GM12878 (cell line): ENCODE measurements around the gene KLRK1. TPM values are rescaled to one million over a fixed set of nuclear protein-coding genes. Genes with fewer than 3 reads are reported as not detected.

Experiments
- ATAC-seq: fragments of 200-7000 bp; cut with Tn5 transposase; 3 replicates; pipeline ENCODE4 v1.9.1; 2020; ENCODE audit warnings: mild to moderate bottlenecking, moderate library complexity
- BruUV-seq: library from RNA; stranded (reverse); fragments of 400-500 nt; replicated peaks from 2 replicates; lab custom pipeline; 2021; lab: Mats Ljungman, UMichigan
- CTCF ChIA-PET: fragments of 300-600 bp; sonication (Branson Sonifier 250); formaldehyde crosslinking; extraction: SDS; loops from one replicate; lab custom pipeline; 2021; ENCODE audit warnings: inconsistent platforms; lab: Yijun Ruan, JAX
- POLR2A ChIA-PET: fragments of 350-600 bp; formaldehyde crosslinking; extraction: SDS; loops from one replicate; lab custom pipeline; 2021; ENCODE audit warnings: inconsistent platforms; lab: Charles Lee
- RAD21 ChIA-PET: fragments of 300-600 bp; sonication (Branson Sonifier 250); formaldehyde crosslinking; loops from one replicate; lab custom pipeline; 2023; ENCODE audit warnings: antibody characterized with exemption; ENCODE audit not compliant: unreplicated experiment; lab: Charles Lee
- SMC1A ChIA-PET: fragments of 300-600 bp; sonication (Branson Sonifier 250); formaldehyde crosslinking; loops from one replicate; lab custom pipeline; 2023; ENCODE audit not compliant: unreplicated experiment, uncharacterized antibody; lab: Charles Lee
- DNase-seq: peaks from one replicate; pipeline ENCODE4 v3.0.0-alpha.2; 2011; ENCODE audit warnings: low read depth, low spot score
- FAIRE-seq: peaks from 3 replicates; lab custom pipeline; 2011; peaks lifted over from hg19 to GRCh38; lab: Jason Lieb, UNC
- H2AFZ ChIP-seq: 2 replicates; pipeline ENCODE4 v1.6.0; 2011; ENCODE audit warnings: low read depth, low read length, control low read depth; ENCODE audit not compliant: control insufficient read depth
- H3K27ac ChIP-seq: 2 replicates; pipeline ENCODE4 v1.5.1; 2011; ENCODE audit warnings: control low read depth; ENCODE audit not compliant: control insufficient read depth, insufficient read depth
- H3K27me3 ChIP-seq, 2 experiments: replicated peaks in 1 of 2; 2 replicates each; pipeline versions ENCODE4 v1.6.0 to v1.6.1; 2011; ENCODE audit warnings: low read length in 1 of 2; ENCODE audit not compliant: control insufficient read depth in 2 of 2, insufficient read depth in 2 of 2
- H3K36me3 ChIP-seq, 2 experiments: 2 replicates each; pipeline ENCODE4 v1.5.1; 2011; ENCODE audit warnings: low read length in 1 of 2; ENCODE audit not compliant: control insufficient read depth in 2 of 2, insufficient read depth in 2 of 2
- H3K4me1 ChIP-seq: 2 replicates; pipeline ENCODE4 v1.6.1; 2011; ENCODE audit warnings: mild to moderate bottlenecking, low read length, moderate library complexity, mixed read lengths; ENCODE audit not compliant: control insufficient read depth, insufficient read depth
- H3K4me2 ChIP-seq: 2 replicates; pipeline ENCODE4 v1.6.0; 2011; ENCODE audit warnings: control low read depth; ENCODE audit not compliant: control insufficient read depth, insufficient read depth
- H3K4me3 ChIP-seq: fragments of 200-600 bp; sonication (generic); 2 replicates; pipeline ENCODE4 v1.5.1; 2016
- H3K79me2 ChIP-seq: 2 replicates; pipeline ENCODE4 v1.6.0; 2011; ENCODE audit warnings: low read length; ENCODE audit not compliant: control insufficient read depth, insufficient read depth
- H3K9ac ChIP-seq: 2 replicates; pipeline ENCODE4 v1.8.0; 2011; ENCODE audit warnings: low read length, control low read depth, mixed read lengths; ENCODE audit not compliant: control insufficient read depth, insufficient read depth
- H3K9me3 ChIP-seq: replicated peaks from 3 replicates; pipeline ENCODE4 v1.5.1; 2011; ENCODE audit warnings: mild to moderate bottlenecking, low read length; ENCODE audit not compliant: control insufficient read depth, insufficient read depth
- H4K20me1 ChIP-seq: 2 replicates; pipeline ENCODE4 v1.6.0; 2011; ENCODE audit not compliant: control insufficient read depth, insufficient read depth
- BMI1 ChIP-seq: fragments of 450-650 bp; IDR thresholded peaks from 2 replicates; pipeline ENCODE4 v1.6.1; 2016; ENCODE audit warnings: mild to moderate bottlenecking, moderate library complexity, borderline replicate concordance
- CHD1 ChIP-seq: IDR thresholded peaks from 2 replicates; pipeline ENCODE4 v1.6.1; 2012; ENCODE audit warnings: low read depth, low read length, improper control_type of control experiment
- IRF4 ChIP-seq: IDR thresholded peaks from 2 replicates; pipeline ENCODE4 v1.6.1; 2011; ENCODE audit warnings: low read depth, low read length
- JUND ChIP-seq: IDR thresholded peaks from 2 replicates; pipeline ENCODE4 v1.6.1; 2012; ENCODE audit warnings: low read depth, mild to moderate bottlenecking, low read length, improper control_type of control experiment, moderate library complexity
- KAT2A ChIP-seq: conservative IDR thresholded peaks from 2 replicates; pipeline ENCODE4 v1.6.1; 2011; ENCODE audit warnings: low read depth, low read length; ENCODE audit not compliant: control insufficient read depth
- MYB ChIP-seq: fragments of 150-350 bp; IDR thresholded peaks from 2 replicates; pipeline ENCODE4 v1.6.1; 2014; ENCODE audit warnings: mild to moderate bottlenecking, low read depth, low read length, borderline replicate concordance
- NR2C2 ChIP-seq: IDR thresholded peaks from 2 replicates; pipeline ENCODE4 v1.6.1; 2011; ENCODE audit warnings: borderline replicate concordance, low read depth; ENCODE audit not compliant: control insufficient read depth, insufficient read length
- POLR2AphosphoS5 ChIP-seq: IDR thresholded peaks from 2 replicates; pipeline ENCODE4 v1.6.1; 2011; ENCODE audit warnings: mild to moderate bottlenecking, low read length, inconsistent platforms
- SIX5 ChIP-seq: IDR thresholded peaks from 2 replicates; pipeline ENCODE4 v1.6.1; 2011; ENCODE audit warnings: mild to moderate bottlenecking, low read depth, low read length, moderate library complexity; ENCODE audit not compliant: severe bottlenecking
- SMAD5 ChIP-seq: IDR thresholded peaks from 2 replicates; pipeline ENCODE4 v1.6.1; 2016; ENCODE audit warnings: antibody characterized with exemption, low read depth
- STAT1 ChIP-seq: fragments of 450-650 bp; conservative IDR thresholded peaks from 2 replicates; pipeline ENCODE4 v1.6.1; 2014; ENCODE audit warnings: antibody characterized with exemption, mild to moderate bottlenecking
- TCF3 ChIP-seq: IDR thresholded peaks from 2 replicates; pipeline ENCODE4 v1.6.1; 2012; ENCODE audit warnings: low read depth, mild to moderate bottlenecking, low read length, borderline replicate concordance; ENCODE audit not compliant: insufficient read depth
- YY1 ChIP-seq: IDR thresholded peaks from 2 replicates; pipeline ENCODE4 v1.6.1; 2011; ENCODE audit warnings: low read depth, mild to moderate bottlenecking, low read length
- WGBS: methylation state at CpG from one replicate; pipeline ENCODE4 v1.1.6; 2016; ENCODE audit warnings: low lambda C conversion rate; ENCODE audit not compliant: insufficient replicate concordance, insufficient coverage; ENCODE audit errors: missing lambda C conversion rate; 5-methylcytosine and 5-hydroxymethylcytosine counted together
- in situ Hi-C: fragments of 300-500 bp; cut with MboI; formaldehyde crosslinking; loops from 9 replicates; pipeline ENCODE4 v1.14.3; 2018; ENCODE audit warnings: mixed read lengths
- intact Hi-C: fragments of 100-400 bp; cut with micrococcal nuclease; formaldehyde crosslinking; loops from one replicate; pipeline ENCODE4 v1.14.2; 2022; ENCODE audit not compliant: unreplicated experiment
- polyA plus RNA-seq, 11 experiments: library from polyadenylated mRNA; depleted of rRNA in 4 of 11; unstranded in 6 of 11; stranded (reverse) in 5 of 11; fragments of >200 nt; fragmentation: Nextera tagmentation in 4 of 11; fragmentation: Illumina TruSeq in 1 of 11; extraction: Ambion mirVana in 4 of 11; extraction: Trizol in 1 of 11; gene quantifications; 1 replicate in 1 of 11; 2 replicates in 10 of 11; pipeline versions ENCODE4 v1.2.1 to v1.2.3, GENCODE V29; 2011 to 2016; ENCODE audit warnings: inconsistent platforms in 2 of 11, missing spikeins in 2 of 11, low read depth in 1 of 11
- total RNA-seq, 4 experiments: library from RNA; depleted of rRNA in 3 of 4; stranded (reverse); fragments of >200 nt in 3 of 4; fragmentation: Illumina TruSeq in 1 of 4; extraction: Trizol in 1 of 4; gene quantifications; 2 replicates each; pipeline versions ENCODE4 v1.2.1 to v1.2.3, GENCODE V29; 2013 to 2021
- TF ChIP-seq, protein P1 (sequence below): IDR thresholded peaks from 2 replicates; pipeline ENCODE4 v1.6.1; 2012; ENCODE audit warnings: mild to moderate bottlenecking, low read depth, low read length
- TF ChIP-seq, protein P2 (sequence below): fragments of 450-650 bp; IDR thresholded peaks from 2 replicates; pipeline ENCODE4 v1.6.1; 2017; ENCODE audit warnings: mild to moderate bottlenecking, moderate library complexity

KLRK1 gene
- total and polyA plus RNA-seq, 10 of the 15 experiments (the other 5 are each of a cell fraction or from before 2014, with no cell fraction given) = 0.27 to 2.0 (median 0.99) TPM

DNA sequence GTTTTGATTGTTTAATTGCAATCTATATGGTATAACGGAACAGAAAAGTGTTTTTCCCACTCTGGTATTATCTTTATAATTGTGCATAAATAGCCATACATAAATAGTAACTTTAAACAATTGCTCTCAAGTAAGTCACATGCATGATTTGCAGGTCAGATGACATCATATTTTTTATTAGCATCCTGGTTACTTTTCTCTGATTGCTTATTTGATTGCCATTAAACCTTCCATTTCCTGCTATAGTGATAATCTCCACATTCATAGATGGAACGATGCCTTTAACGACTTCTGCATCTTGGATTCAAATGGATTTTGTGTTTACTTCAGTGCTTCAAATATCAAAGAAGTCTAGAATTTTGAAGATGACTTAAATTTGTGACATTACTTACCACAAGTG is 3.5 kb upstream of the KLRK1 start:
- DNase-seq (no peak), FAIRE-seq (no peak), ATAC-seq (no peak)
- CTCF ChIA-PET = interaction anchor here (1.0 to 2.1 kb wide), 5 partner anchors 8 to 62 kb away, joined by 3 to 13 read pairs (median 4); partner anchors contain the start of gene KLRC4
- in situ Hi-C loops = no loop called here
- intact Hi-C loops = loop anchor here (10.0 kb wide), 1 partner anchor 282 kb away; the partner anchor contains the start of gene STYK1
- Histone ChIP-seq H3K4me3 (no peak overlapping the region), H3K27me3 (no peaks in the 10 kb centered on the region), H3K79me2 (no peaks in the 10 kb centered on the region), H4K20me1 (no peaks in the 10 kb centered on the region), H3K9me3 (no peaks in the 10 kb centered on the region; the same call in 2 of the 3 replicates), H3K36me3 (no peaks in the 10 kb centered on the region), H2AFZ (no peak overlapping the region), H3K4me1 (peaks cover 9% of the 10 kb centered on the region; the same call in 1 of the 2 replicates), H3K4me2 (no peak overlapping the region), H3K27ac (no peak overlapping the region), H3K9ac (no peak overlapping the region)
- POLR2A ChIA-PET = interaction anchor here (1.1 to 2.6 kb wide), 2 partner anchors 29 to 150 kb away, joined by 4 to 24 read pairs; no protein-coding TSS in a partner anchor
- TF ChIP-seq YY1 (no peak), TCF3 (no peak), STAT1 (no peak), JUND (no peak), IRF4 (no peak), SMAD5 (no peak), MYB (no peak), SIX5 (no peak), POLR2AphosphoS5 (no peak), KAT2A (no peak), CHD1 (no peak), BMI1 (no peak), NR2C2 (no peak)
- TF ChIP-seq, protein P1, sequence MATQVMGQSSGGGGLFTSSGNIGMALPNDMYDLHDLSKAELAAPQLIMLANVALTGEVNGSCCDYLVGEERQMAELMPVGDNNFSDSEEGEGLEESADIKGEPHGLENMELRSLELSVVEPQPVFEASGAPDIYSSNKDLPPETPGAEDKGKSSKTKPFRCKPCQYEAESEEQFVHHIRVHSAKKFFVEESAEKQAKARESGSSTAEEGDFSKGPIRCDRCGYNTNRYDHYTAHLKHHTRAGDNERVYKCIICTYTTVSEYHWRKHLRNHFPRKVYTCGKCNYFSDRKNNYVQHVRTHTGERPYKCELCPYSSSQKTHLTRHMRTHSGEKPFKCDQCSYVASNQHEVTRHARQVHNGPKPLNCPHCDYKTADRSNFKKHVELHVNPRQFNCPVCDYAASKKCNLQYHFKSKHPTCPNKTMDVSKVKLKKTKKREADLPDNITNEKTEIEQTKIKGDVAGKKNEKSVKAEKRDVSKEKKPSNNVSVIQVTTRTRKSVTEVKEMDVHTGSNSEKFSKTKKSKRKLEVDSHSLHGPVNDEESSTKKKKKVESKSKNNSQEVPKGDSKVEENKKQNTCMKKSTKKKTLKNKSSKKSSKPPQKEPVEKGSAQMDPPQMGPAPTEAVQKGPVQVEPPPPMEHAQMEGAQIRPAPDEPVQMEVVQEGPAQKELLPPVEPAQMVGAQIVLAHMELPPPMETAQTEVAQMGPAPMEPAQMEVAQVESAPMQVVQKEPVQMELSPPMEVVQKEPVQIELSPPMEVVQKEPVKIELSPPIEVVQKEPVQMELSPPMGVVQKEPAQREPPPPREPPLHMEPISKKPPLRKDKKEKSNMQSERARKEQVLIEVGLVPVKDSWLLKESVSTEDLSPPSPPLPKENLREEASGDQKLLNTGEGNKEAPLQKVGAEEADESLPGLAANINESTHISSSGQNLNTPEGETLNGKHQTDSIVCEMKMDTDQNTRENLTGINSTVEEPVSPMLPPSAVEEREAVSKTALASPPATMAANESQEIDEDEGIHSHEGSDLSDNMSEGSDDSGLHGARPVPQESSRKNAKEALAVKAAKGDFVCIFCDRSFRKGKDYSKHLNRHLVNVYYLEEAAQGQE = no peak
- TF ChIP-seq, protein P2, sequence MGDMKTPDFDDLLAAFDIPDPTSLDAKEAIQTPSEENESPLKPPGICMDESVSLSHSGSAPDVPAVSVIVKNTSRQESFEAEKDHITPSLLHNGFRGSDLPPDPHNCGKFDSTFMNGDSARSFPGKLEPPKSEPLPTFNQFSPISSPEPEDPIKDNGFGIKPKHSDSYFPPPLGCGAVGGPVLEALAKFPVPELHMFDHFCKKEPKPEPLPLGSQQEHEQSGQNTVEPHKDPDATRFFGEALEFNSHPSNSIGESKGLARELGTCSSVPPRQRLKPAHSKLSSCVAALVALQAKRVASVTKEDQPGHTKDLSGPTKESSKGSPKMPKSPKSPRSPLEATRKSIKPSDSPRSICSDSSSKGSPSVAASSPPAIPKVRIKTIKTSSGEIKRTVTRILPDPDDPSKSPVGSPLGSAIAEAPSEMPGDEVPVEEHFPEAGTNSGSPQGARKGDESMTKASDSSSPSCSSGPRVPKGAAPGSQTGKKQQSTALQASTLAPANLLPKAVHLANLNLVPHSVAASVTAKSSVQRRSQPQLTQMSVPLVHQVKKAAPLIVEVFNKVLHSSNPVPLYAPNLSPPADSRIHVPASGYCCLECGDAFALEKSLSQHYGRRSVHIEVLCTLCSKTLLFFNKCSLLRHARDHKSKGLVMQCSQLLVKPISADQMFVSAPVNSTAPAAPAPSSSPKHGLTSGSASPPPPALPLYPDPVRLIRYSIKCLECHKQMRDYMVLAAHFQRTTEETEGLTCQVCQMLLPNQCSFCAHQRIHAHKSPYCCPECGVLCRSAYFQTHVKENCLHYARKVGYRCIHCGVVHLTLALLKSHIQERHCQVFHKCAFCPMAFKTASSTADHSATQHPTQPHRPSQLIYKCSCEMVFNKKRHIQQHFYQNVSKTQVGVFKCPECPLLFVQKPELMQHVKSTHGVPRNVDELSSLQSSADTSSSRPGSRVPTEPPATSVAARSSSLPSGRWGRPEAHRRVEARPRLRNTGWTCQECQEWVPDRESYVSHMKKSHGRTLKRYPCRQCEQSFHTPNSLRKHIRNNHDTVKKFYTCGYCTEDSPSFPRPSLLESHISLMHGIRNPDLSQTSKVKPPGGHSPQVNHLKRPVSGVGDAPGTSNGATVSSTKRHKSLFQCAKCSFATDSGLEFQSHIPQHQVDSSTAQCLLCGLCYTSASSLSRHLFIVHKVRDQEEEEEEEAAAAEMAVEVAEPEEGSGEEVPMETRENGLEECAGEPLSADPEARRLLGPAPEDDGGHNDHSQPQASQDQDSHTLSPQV = no peak
- SMC1A ChIA-PET = interaction anchor here (0.6 to 4.1 kb wide), 12 partner anchors 8 to 157 kb away, joined by 3 to 67 read pairs (median 4); partner anchors contain the start of gene KLRC4
- 65% methylated on average over 3 of the region's 3 CpGs for WGBS
- BruUV-seq = no TSS peak
- RAD21 ChIA-PET = interaction anchor here (1.4 to 6.7 kb wide), 3 partner anchors 18 to 28 kb away, joined by 4 to 75 read pairs (median 6); no protein-coding TSS in a partner anchor
